Lung (tissue), 12 donors: ENCODE measurements around the gene OMP. TPM values are rescaled to one million over a fixed set of nuclear protein-coding genes. Genes with fewer than 3 reads are reported as not detected.

Experiments
- ATAC-seq: fragments of 200-7000 bp; cut with Tn5 transposase; one replicate; pipeline ENCODE4 v1.9.1; 2020; ENCODE audit warnings: moderate number of reproducible peaks; ENCODE audit not compliant: insufficient read depth, low FRiP score
- DNase-seq, 3 donors: peaks; one replicate each; pipeline ENCODE4 v3.0.0-alpha.2; 2013 to 2017
- H3K27ac ChIP-seq, 2 donors: one replicate each; pipeline ENCODE4 v1.5.1; 2013; ENCODE audit warnings: mild to moderate bottlenecking in 2 of 2, moderate library complexity in 2 of 2, control low read depth in 1 of 2, inconsistent platforms in 1 of 2, low read depth in 1 of 2, low read length in 1 of 2
- H3K27me3 ChIP-seq, 3 donors: one replicate each; pipeline ENCODE4 v1.5.1; 2013; ENCODE audit warnings: low read length in 2 of 3; ENCODE audit not compliant: control insufficient read depth in 3 of 3, insufficient read depth in 3 of 3
- H3K36me3 ChIP-seq, 4 donors: one replicate each; pipeline ENCODE4 v1.5.1; 2013; ENCODE audit warnings: low read length in 4 of 4, mild to moderate bottlenecking in 1 of 4, moderate library complexity in 1 of 4; ENCODE audit not compliant: control insufficient read depth in 4 of 4, insufficient read depth in 4 of 4
- H3K4me1 ChIP-seq, 5 donors: one replicate each; pipeline ENCODE4 v1.5.1; 2013; ENCODE audit warnings: low read length in 5 of 5, mild to moderate bottlenecking in 2 of 5, moderate library complexity in 1 of 5; ENCODE audit not compliant: control insufficient read depth in 5 of 5, insufficient read depth in 5 of 5
- H3K4me3 ChIP-seq: one replicate; pipeline ENCODE4 v1.5.1; 2013; ENCODE audit warnings: mild to moderate bottlenecking, control low read depth, moderate library complexity
- H3K9ac ChIP-seq, 2 donors: one replicate each; pipeline ENCODE4 v1.5.1; 2013; ENCODE audit warnings: low read length in 2 of 2, control low read depth in 1 of 2; ENCODE audit not compliant: insufficient read depth in 1 of 2
- H3K9me3 ChIP-seq, 4 donors: one replicate each; pipeline ENCODE4 v1.5.1; 2013; ENCODE audit warnings: low read length in 3 of 4, mild to moderate bottlenecking in 1 of 4, moderate library complexity in 1 of 4; ENCODE audit not compliant: control insufficient read depth in 4 of 4, insufficient read depth in 3 of 4
- CTCF ChIP-seq: IDR thresholded peaks from 2 replicates; pipeline ENCODE4 v1.5.1; 2012; ENCODE audit warnings: mild to moderate bottlenecking; ENCODE audit errors: control extremely low read depth, extremely low read depth
- WGBS, 2 donors: extraction: QIAGEN DNeasy Blood & Tissue Kit; methylation state at CpG; one replicate each; pipeline ENCODE4 v1.1.7; 2013; 5-methylcytosine and 5-hydroxymethylcytosine counted together
- polyA plus RNA-seq, 2 donors: library from polyadenylated mRNA; stranded (reverse); fragments of 200-250 nt; gene quantifications; one replicate each; pipeline ENCODE4 v1.2.1, GENCODE V29; 2013
- total RNA-seq, 2 donors: library from RNA; depleted of rRNA in 1 of 2; stranded (reverse); fragments of >200 nt in 1 of 2; gene quantifications; one replicate each; pipeline ENCODE4 v1.2.1, GENCODE V29; 2014 to 2021
- donor health status: control.
- donor health status: control.
- donor health status: Bipolar disorder and iron deficiency.
- donor health status: healthy.
- donor health status: DM: yes; HTN: yes; CAD: no.

The OMP gene
- total and polyA plus RNA-seq, 4 donors: 0.37 to 0.74 (median 0.61) TPM; not detected in 1

GRCh38 chr11:77073328-77074001, 29.2 kb upstream of the OMP start:
- Histone ChIP-seq H3K27ac (peak overlapping the region; percentile 43 to 61), H3K27me3 (no peaks in the 10 kb centered on the region), H3K4me1 (peaks cover 0 to 28% (median 27%) of the 10 kb centered on the region in 5 donors), H3K9ac (peak overlapping the region; percentile 34 to 71), H3K9me3 (no peaks in the 10 kb centered on the region), H3K36me3 (no peaks in the 10 kb centered on the region), H3K4me3 (no peak overlapping the region)
- WGBS, 2 donors: 52 to 71% methylated on average over 11 of the region's 11 CpGs
- TF ChIP-seq CTCF: no peak
- peak; percentile 88 to 95 (median 94) for DNase-seq
- ATAC-seq: peak; percentile 78

GRCh38 chr11:77074205-77074604, 28.4 kb upstream of the OMP start:
- peak overlapping the region in 1 of 2 donors; percentile 71 for H3K9ac ChIP-seq
- no peak for ATAC-seq

GRCh38 chr11:77074626-77075221, 27.9 kb upstream of the OMP start:
- no peaks in the 10 kb centered on the region for H3K36me3 ChIP-seq
- H3K27ac ChIP-seq: peak overlapping the region in 1 of 2 donors; percentile 61
- TF ChIP-seq CTCF: no peak
- no peak overlapping the region for H3K9ac ChIP-seq
- DNase-seq: peak in 2 of 3 donors; percentile 14 to 29
- H3K4me1 ChIP-seq: peaks cover 0 to 28% (median 23%) of the 10 kb centered on the region in 5 donors
- H3K9me3 ChIP-seq: no peaks in the 10 kb centered on the region
- ATAC-seq: no peak
- WGBS, 2 donors: 75 to 86% methylated on average over 14 to 15 of the region's 15 CpGs
- H3K27me3 ChIP-seq: no peaks in the 10 kb centered on the region
- H3K4me3 ChIP-seq: no peak overlapping the region

More at GRCh38 chr11:77074205-77074604, 28.4 kb upstream of the OMP start:
- 85 to 91% methylated on average over 5 of the region's 5 CpGs for WGBS, 2 donors
- TF ChIP-seq CTCF: no peak
- H3K4me1 ChIP-seq: peaks cover 0 to 28% (median 23%) of the 10 kb centered on the region in 5 donors
- DNase-seq: peak in 1 of 3 donors; percentile 11
- no peaks in the 10 kb centered on the region for H3K36me3 ChIP-seq
- no peaks in the 10 kb centered on the region for H3K9me3 ChIP-seq
- H3K4me3 ChIP-seq: no peak overlapping the region
- peak overlapping the region in 1 of 2 donors; percentile 61 for H3K27ac ChIP-seq
- no peaks in the 10 kb centered on the region for H3K27me3 ChIP-seq
